ENCODE measurements around the gene RPL29. TPM values are rescaled to one million over a fixed set of nuclear protein-coding genes. Genes with fewer than 3 reads are reported as not detected.
"Not testable (repeated sequence)": the region's sequence is repeated elsewhere in the genome, so short reads cannot be mapped to it uniquely, and the experiment has no call there.

Gene RPL29
- total RNA-seq, 1 donor from 2014 or later = 610 TPM

GRCh38 chr3:51999846-52000245, 4.2 kb upstream of the RPL29 start:
- H3K27ac Mint-ChIP-seq (ENCODE audit: unreplicated experiment) = no peak overlapping the region
- H3K27me3 Mint-ChIP-seq (ENCODE audit: low read depth) = peaks cover 2% of the 10 kb centered on the region
- H3K9me3 Mint-ChIP-seq (ENCODE audit: low read depth) = no peaks in the 10 kb centered on the region
- DNase-seq (ENCODE audit: low spot score) = no peak
- peaks cover 22% of the 10 kb centered on the region for H3K4me1 Mint-ChIP-seq (ENCODE audit: low read depth)
- TF ChIP-seq, protein P1, sequence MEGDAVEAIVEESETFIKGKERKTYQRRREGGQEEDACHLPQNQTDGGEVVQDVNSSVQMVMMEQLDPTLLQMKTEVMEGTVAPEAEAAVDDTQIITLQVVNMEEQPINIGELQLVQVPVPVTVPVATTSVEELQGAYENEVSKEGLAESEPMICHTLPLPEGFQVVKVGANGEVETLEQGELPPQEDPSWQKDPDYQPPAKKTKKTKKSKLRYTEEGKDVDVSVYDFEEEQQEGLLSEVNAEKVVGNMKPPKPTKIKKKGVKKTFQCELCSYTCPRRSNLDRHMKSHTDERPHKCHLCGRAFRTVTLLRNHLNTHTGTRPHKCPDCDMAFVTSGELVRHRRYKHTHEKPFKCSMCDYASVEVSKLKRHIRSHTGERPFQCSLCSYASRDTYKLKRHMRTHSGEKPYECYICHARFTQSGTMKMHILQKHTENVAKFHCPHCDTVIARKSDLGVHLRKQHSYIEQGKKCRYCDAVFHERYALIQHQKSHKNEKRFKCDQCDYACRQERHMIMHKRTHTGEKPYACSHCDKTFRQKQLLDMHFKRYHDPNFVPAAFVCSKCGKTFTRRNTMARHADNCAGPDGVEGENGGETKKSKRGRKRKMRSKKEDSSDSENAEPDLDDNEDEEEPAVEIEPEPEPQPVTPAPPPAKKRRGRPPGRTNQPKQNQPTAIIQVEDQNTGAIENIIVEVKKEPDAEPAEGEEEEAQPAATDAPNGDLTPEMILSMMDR (IDR thresholded peaks at IDR 0.05) = no peak
- H3K36me3 Mint-ChIP-seq (ENCODE audit: low read depth) = peaks cover 2% of the 10 kb centered on the region
- no peak overlapping the region for H3K4me3 Mint-ChIP-seq (ENCODE audit: unreplicated experiment)

DNA sequence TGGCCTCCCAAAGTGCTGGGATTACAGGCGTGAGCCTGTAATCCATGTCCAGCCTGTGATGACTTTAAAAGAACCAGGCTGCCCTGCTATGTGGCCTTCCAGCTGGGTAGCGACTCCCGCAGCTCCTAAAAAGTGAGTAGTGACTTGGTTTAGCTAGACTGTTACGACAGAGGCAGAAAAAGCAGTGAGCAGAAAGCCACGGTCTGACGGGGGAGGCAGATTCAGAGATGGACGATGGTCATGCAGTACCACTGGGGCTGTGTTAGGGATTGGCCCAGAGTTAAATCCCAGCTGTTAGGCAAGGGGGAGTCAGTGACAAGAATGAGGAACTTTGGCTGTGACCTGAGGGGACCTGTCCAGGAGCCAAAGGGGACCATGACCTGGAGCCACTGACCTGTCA, 3.1 kb upstream of the RPL29 start:
- peaks cover 2% of the 10 kb centered on the region for H3K27me3 Mint-ChIP-seq (ENCODE audit: low read depth)
- H3K9me3 Mint-ChIP-seq (ENCODE audit: low read depth) = no peaks in the 10 kb centered on the region
- DNase-seq (ENCODE audit: low spot score) = no peak
- peaks cover 8% of the 10 kb centered on the region for H3K36me3 Mint-ChIP-seq (ENCODE audit: low read depth)
- H3K4me3 Mint-ChIP-seq (ENCODE audit: unreplicated experiment) = no peak overlapping the region
- no peak overlapping the region for H3K27ac Mint-ChIP-seq (ENCODE audit: unreplicated experiment)
- TF ChIP-seq, protein P1 (IDR thresholded peaks at IDR 0.05) = no peak
- H3K4me1 Mint-ChIP-seq (ENCODE audit: low read depth) = peaks cover 25% of the 10 kb centered on the region

DNA sequence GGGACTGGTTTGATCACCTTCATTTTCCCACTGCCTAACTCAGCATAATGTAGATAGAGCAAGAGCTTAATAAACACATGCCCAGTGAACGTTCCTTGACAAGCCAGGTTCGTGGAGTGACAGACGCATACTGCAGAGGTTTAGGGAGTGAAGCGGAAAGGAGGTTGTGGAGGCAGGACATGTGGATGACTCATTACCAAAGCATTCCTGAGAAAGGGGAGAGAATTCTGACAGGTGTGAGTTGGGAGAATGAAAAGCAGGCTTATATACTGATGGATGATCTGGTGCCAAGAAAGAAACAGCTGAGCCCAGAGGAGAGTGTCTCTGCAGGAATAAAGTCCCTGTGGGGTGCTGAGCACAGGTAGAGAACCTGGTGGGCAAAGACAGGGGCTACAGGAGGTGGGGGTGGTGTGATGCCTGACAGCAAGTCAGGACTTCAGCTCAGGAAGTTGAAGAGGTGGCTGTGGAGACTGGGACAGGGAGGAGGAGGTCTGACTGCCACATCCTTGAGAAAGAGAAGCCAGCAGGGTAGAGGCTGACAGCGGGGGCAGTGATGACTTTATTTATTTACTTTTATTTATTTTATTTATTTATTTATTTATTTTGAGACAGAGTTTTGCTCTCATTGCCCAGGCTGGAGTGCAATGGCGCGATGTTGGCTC, 2.4 kb upstream of the RPL29 start:
- Mint-ChIP-seq H3K4me1 (ENCODE audit: low read depth) (peaks cover 25% of the 10 kb centered on the region), H3K27me3 (ENCODE audit: low read depth) (peaks cover 2% of the 10 kb centered on the region), H3K9me3 (ENCODE audit: low read depth) (no peaks in the 10 kb centered on the region), H3K4me3 (ENCODE audit: unreplicated experiment) (no peak overlapping the region), H3K36me3 (ENCODE audit: low read depth) (peaks cover 10% of the 10 kb centered on the region), H3K27ac (ENCODE audit: unreplicated experiment) (no peak overlapping the region)
- TF ChIP-seq, protein P1 (IDR thresholded peaks at IDR 0.05) = no peak
- DNase-seq (ENCODE audit: low spot score) = no peak

DNA sequence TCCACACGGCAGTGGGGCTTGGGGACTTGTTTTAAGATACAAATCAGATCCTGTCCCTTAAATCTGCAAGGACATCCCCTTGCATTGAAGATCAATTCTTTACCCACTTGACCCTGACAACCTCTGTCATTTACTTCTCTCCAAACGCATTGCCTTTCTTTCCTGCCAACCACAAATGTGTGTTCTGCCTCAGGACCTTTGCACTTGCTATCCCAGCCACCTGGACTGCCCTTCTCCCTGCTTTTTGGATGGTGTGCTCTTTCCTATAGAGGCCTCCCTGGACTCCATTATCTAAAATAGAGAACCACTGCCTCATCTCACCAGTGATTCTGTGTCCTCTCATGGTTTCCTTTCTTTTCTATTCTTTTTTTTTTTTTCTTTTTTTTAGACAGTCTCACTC, 1.5 kb upstream of the RPL29 start:
- H3K9me3 Mint-ChIP-seq (ENCODE audit: low read depth) = no peaks in the 10 kb centered on the region
- TF ChIP-seq, protein P1 (IDR thresholded peaks at IDR 0.05) = no peak
- no peak for DNase-seq (ENCODE audit: low spot score)
- no peak overlapping the region for H3K4me3 Mint-ChIP-seq (ENCODE audit: unreplicated experiment)
- peaks cover 2% of the 10 kb centered on the region for H3K27me3 Mint-ChIP-seq (ENCODE audit: low read depth)
- H3K27ac Mint-ChIP-seq (ENCODE audit: unreplicated experiment) = no peak overlapping the region
- peaks cover 10% of the 10 kb centered on the region for H3K36me3 Mint-ChIP-seq (ENCODE audit: low read depth)
- H3K4me1 Mint-ChIP-seq (ENCODE audit: low read depth) = peaks cover 33% of the 10 kb centered on the region

GRCh38 chr3:51994530-51994929, 1.2 kb downstream of the RPL29 start:
- TF ChIP-seq, protein P1 (IDR thresholded peaks at IDR 0.05) = no peak
- Mint-ChIP-seq H3K27me3 (ENCODE audit: low read depth) (peaks cover 2% of the 10 kb centered on the region), H3K4me3 (ENCODE audit: unreplicated experiment) (peak overlapping the region; percentile 100), H3K36me3 (ENCODE audit: low read depth) (peaks cover 12% of the 10 kb centered on the region), H3K27ac (ENCODE audit: unreplicated experiment) (peak overlapping the region; percentile 100), H3K9me3 (ENCODE audit: low read depth) (no peaks in the 10 kb centered on the region), H3K4me1 (ENCODE audit: low read depth) (peaks cover 36% of the 10 kb centered on the region)
- no peak for DNase-seq (ENCODE audit: low spot score)

- not testable (repeated sequence) for H3K9me3 Mint-ChIP-seq (ENCODE audit: low read depth); DNase-seq (ENCODE audit: low spot score); H3K27me3 Mint-ChIP-seq (ENCODE audit: low read depth); H3K27ac Mint-ChIP-seq (ENCODE audit: unreplicated experiment)
- Mint-ChIP-seq H3K36me3 (ENCODE audit: low read depth) (peaks cover 12% of the 10 kb centered on the region), H3K4me3 (ENCODE audit: unreplicated experiment) (peak overlapping the region; percentile 100), H3K4me1 (ENCODE audit: low read depth) (peaks cover 36% of the 10 kb centered on the region)
These were observed 2.0 kb downstream of the RPL29 start for GRCh38 chr3:51993657-51994056.
